Measurements from ENCODE around the gene WBP2NL.

GRCh38 chr22:42001706-42002105 is 3.1 kb downstream of the WBP2NL start:
- TF ChIP-seq CTCF (IDR thresholded peaks at IDR 0.05), result no peak
- TF ChIP-seq POLR2A (IDR thresholded peaks at IDR 0.05), result no peak
- no peak for TF ChIP-seq POLR2AphosphoS5 (IDR thresholded peaks at IDR 0.05; ENCODE audit: insufficient read depth in 1 of 2, low read depth in 1 of 2)

Data from vagina (tissue), 2 donors.